ENCODE measurements around the gene SARS2.

- TF ChIP-seq CTCF (conservative IDR thresholded peaks at IDR 0.05 in 1 of 2, IDR thresholded peaks at IDR 0.05 in 1 of 2; ENCODE audit: low read depth in 1 of 2, low read length in 2 of 2) (no peak), EZH2 (IDR thresholded peaks at IDR 0.05; ENCODE audit: low read length, missing control alignments) (no peak)
Observed at GRCh38 chr19:38894968-38895367, 35.6 kb downstream of the SARS2 start.
